ENCODE measurements around the gene AQP5.

The AQP5 gene

GRCh38 chr12:49924628-49925246 is 36.9 kb upstream of the AQP5 start:
- TF ChIP-seq ZNF274 (IDR thresholded peaks at IDR 0.05; ENCODE audit: low read depth, low read length): no peak
- no peak overlapping the region for H3K4me3 ChIP-seq (ENCODE audit: low read length)

GRCh38 chr12:49925433-49926204 is 36.1 kb upstream of the AQP5 start:
- no peak for TF ChIP-seq ZNF274 (IDR thresholded peaks at IDR 0.05; ENCODE audit: low read depth, low read length)
- no peak overlapping the region for H3K4me3 ChIP-seq (ENCODE audit: low read length)

- no peak for TF ChIP-seq ZNF274 (IDR thresholded peaks at IDR 0.05; ENCODE audit: low read depth, low read length)
- H3K4me3 ChIP-seq (ENCODE audit: low read length): no peak overlapping the region
Observed at GRCh38 chr12:49928471-49928870, 33.2 kb upstream of the AQP5 start.

GRCh38 chr12:49929581-49929980 is 32.1 kb upstream of the AQP5 start:
- TF ChIP-seq ZNF274 (IDR thresholded peaks at IDR 0.05; ENCODE audit: low read depth, low read length): no peak
- H3K4me3 ChIP-seq (ENCODE audit: low read length): no peak overlapping the region

- no peak for TF ChIP-seq ZNF274 (IDR thresholded peaks at IDR 0.05; ENCODE audit: low read depth, low read length)
- H3K4me3 ChIP-seq (ENCODE audit: low read length): no peak overlapping the region
Observed at GRCh38 chr12:49930515-49931288, 31.0 kb upstream of the AQP5 start.

- no peak for TF ChIP-seq ZNF274 (IDR thresholded peaks at IDR 0.05; ENCODE audit: low read depth, low read length)
- H3K4me3 ChIP-seq (ENCODE audit: low read length): no peak overlapping the region
Observed at GRCh38 chr12:49932023-49932422, 29.6 kb upstream of the AQP5 start.

GRCh38 chr12:49932533-49933130 is 29.0 kb upstream of the AQP5 start:
- H3K4me3 ChIP-seq (ENCODE audit: low read length): no peak overlapping the region
- TF ChIP-seq ZNF274 (IDR thresholded peaks at IDR 0.05; ENCODE audit: low read depth, low read length): no peak

- no peak for TF ChIP-seq ZNF274 (IDR thresholded peaks at IDR 0.05; ENCODE audit: low read depth, low read length)
- no peak overlapping the region for H3K4me3 ChIP-seq (ENCODE audit: low read length)
Observed at GRCh38 chr12:49933796-49934195, 27.9 kb upstream of the AQP5 start.

- no peak for TF ChIP-seq ZNF274 (IDR thresholded peaks at IDR 0.05; ENCODE audit: low read depth, low read length)
- no peak overlapping the region for H3K4me3 ChIP-seq (ENCODE audit: low read length)
Observed at GRCh38 chr12:49934505-49934904, 27.2 kb upstream of the AQP5 start.

- H3K4me3 ChIP-seq (ENCODE audit: low read length): no peak overlapping the region
- TF ChIP-seq ZNF274 (IDR thresholded peaks at IDR 0.05; ENCODE audit: low read depth, low read length): no peak
Observed at GRCh38 chr12:49936925-49937324, 24.7 kb upstream of the AQP5 start.

- no peak for TF ChIP-seq ZNF274 (IDR thresholded peaks at IDR 0.05; ENCODE audit: low read depth, low read length)
- no peak overlapping the region for H3K4me3 ChIP-seq (ENCODE audit: low read length)
Observed at GRCh38 chr12:49937639-49938300, 23.9 kb upstream of the AQP5 start.

GRCh38 chr12:49939307-49939706 is 22.4 kb upstream of the AQP5 start:
- H3K4me3 ChIP-seq (ENCODE audit: low read length): no peak overlapping the region
- TF ChIP-seq ZNF274 (IDR thresholded peaks at IDR 0.05; ENCODE audit: low read depth, low read length): no peak

GRCh38 chr12:49939707-49940106 is 22.0 kb upstream of the AQP5 start:
- TF ChIP-seq ZNF274 (IDR thresholded peaks at IDR 0.05; ENCODE audit: low read depth, low read length): no peak

More at GRCh38 chr12:49939707-49940106, 22.0 kb upstream of the AQP5 start:
- no peak overlapping the region for H3K4me3 ChIP-seq (ENCODE audit: low read length)

Data from GM08714 (cell line).